GM06990 (cell line): ENCODE data around the gene SIRT2.
"Not testable (repeated sequence)": the region's sequence is repeated elsewhere in the genome, so short reads cannot be mapped to it uniquely, and the experiment has no call there.

ENCODE experiments used
- DNase-seq: peaks from one replicate; pipeline ENCODE4 v3.0.0-alpha.2; 2011; ENCODE audit not compliant: insufficient read length; ENCODE audit errors: extremely low read depth
- H3K27me3 ChIP-seq: replicated peaks from 2 replicates; pipeline ENCODE4 v1.6.0; 2011; ENCODE audit warnings: low read length; ENCODE audit not compliant: control insufficient read depth, insufficient read depth
- H3K36me3 ChIP-seq: 2 replicates; pipeline ENCODE4 v1.5.1; 2011; ENCODE audit warnings: low read length; ENCODE audit not compliant: control insufficient read depth, insufficient read depth
- H3K4me3 ChIP-seq: replicated peaks from 2 replicates; pipeline ENCODE4 v1.5.1; 2011; ENCODE audit warnings: low read depth, mild to moderate bottlenecking, control low read depth, low read length
- TF ChIP-seq, protein P1 (sequence below): IDR thresholded peaks from 2 replicates; pipeline ENCODE4 v1.5.1; 2011; ENCODE audit warnings: low read length, control low read depth, mild to moderate bottlenecking, inconsistent platforms; ENCODE audit not compliant: insufficient read depth, poor library complexity, severe bottlenecking

Gene SIRT2

GRCh38 chr19:38869160-38869835, 30.1 kb downstream of the SIRT2 start:
- DNase-seq: no peak
- Histone ChIP-seq H3K4me3 (peak overlapping the region; percentile 14; the same call in 1 of the 2 replicates), H3K36me3 (peaks cover 19% of the 10 kb centered on the region), H3K27me3 (no peaks in the 10 kb centered on the region)
- TF ChIP-seq, protein P1, sequence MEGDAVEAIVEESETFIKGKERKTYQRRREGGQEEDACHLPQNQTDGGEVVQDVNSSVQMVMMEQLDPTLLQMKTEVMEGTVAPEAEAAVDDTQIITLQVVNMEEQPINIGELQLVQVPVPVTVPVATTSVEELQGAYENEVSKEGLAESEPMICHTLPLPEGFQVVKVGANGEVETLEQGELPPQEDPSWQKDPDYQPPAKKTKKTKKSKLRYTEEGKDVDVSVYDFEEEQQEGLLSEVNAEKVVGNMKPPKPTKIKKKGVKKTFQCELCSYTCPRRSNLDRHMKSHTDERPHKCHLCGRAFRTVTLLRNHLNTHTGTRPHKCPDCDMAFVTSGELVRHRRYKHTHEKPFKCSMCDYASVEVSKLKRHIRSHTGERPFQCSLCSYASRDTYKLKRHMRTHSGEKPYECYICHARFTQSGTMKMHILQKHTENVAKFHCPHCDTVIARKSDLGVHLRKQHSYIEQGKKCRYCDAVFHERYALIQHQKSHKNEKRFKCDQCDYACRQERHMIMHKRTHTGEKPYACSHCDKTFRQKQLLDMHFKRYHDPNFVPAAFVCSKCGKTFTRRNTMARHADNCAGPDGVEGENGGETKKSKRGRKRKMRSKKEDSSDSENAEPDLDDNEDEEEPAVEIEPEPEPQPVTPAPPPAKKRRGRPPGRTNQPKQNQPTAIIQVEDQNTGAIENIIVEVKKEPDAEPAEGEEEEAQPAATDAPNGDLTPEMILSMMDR: no peak

GRCh38 chr19:38868551-38868950, 30.9 kb downstream of the SIRT2 start:
- TF ChIP-seq, protein P1: no peak
- H3K27me3 ChIP-seq: no peaks in the 10 kb centered on the region
- peaks cover 19% of the 10 kb centered on the region for H3K36me3 ChIP-seq
- no peak for DNase-seq
- no peak overlapping the region for H3K4me3 ChIP-seq

DNA sequence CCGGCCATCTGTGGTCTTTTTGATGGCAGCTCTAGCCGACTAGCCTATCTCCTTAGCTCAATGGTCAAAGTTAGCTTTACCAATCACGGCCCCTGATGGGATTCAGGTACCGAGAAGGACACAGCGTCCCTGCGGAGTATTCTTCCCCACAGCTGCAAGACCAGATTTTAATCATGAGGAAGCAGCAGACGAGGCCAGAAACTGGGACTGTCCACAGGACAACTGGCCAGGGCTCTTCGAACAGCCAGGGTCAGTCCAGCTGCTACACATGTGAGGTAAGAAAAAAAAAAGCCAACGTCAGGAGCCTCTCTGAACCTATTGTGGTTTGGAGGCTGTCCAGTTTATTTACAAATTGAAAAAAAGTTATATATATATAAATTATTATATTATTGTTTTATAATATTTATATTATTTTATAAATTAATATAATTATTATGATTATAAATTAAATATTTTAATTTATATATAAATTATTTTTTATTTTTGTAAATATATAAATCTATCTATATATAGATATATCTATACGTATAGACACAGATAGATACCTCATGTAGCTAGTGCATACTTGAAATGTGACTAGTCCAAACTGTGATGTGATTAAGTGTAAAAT, 32.1 kb downstream of the SIRT2 start:
- Histone ChIP-seq H3K36me3 (peaks cover 19% of the 10 kb centered on the region), H3K4me3 (no peak overlapping the region), H3K27me3 (no peaks in the 10 kb centered on the region)
- TF ChIP-seq, protein P1: no peak
- DNase-seq: no peak

- Histone ChIP-seq H3K27me3 (no peaks in the 10 kb centered on the region), H3K36me3 (no peaks in the 10 kb centered on the region), H3K4me3 (no peak overlapping the region)
- no peak for DNase-seq
- TF ChIP-seq, protein P1: no peak
Measured at GRCh38 chr19:38862321-38863059, 36.9 kb downstream of the SIRT2 start.

DNA sequence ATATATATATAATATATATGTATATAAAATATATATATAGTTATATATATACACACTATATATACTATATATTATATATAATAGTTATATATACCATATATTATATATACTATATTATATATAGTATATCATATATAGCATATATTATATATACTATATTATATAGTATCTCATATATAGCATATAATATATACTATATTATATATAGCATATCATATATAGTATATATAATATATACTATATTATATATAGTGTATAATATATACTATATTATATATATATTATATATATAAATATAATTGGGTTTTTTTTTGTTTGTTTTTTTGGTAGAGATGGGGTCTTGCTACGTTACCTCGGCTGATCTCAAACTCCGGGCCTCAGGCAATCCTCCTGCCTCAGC, 38.0 kb downstream of the SIRT2 start:
- H3K27me3 ChIP-seq: no peaks in the 10 kb centered on the region
- TF ChIP-seq, protein P1: no peak
- no peak for DNase-seq
- H3K4me3 ChIP-seq: no peak overlapping the region
- no peaks in the 10 kb centered on the region for H3K36me3 ChIP-seq

DNA sequence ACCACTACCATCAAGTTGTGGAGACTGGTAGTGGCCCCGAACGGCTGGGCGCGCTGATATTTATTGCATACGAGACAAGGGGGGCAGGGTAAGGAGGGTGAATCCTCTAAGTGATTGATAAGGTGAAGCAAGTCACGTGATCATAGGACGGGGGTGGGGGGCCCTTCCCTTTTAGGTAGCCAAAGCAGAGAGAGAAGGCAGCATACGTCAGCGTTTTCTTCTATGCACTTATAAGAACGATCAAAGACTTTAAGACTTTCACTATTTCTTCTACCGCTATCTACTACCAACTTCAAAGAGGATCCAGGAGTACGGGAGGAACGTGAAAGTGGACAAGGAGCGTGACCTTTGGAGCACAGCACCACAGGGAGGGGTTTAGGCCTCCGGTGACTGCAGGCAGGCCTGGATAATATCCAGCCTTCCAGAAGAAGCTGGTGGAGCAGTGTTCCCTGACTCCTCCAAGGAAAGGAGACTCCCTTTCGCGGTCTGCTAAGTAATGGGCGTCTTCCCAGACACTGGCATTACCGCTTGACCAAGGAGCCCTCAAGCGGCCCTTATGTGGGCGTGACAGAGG, 39.7 kb downstream of the SIRT2 start:
- H3K4me3 ChIP-seq, H3K27me3 ChIP-seq, DNase-seq, H3K36me3 ChIP-seq: not testable (repeated sequence)
